Muscle of back (tissue), 11 donors: ENCODE results near the gene RASGRF2. TPM values are rescaled to one million over a fixed set of nuclear protein-coding genes. Genes with fewer than 3 reads are reported as not detected.
A peak's percentile ranks its signal among the peaks of the same experiment; 100 is the strongest.
"Not testable (repeated sequence)": the region's sequence is repeated elsewhere in the genome, so short reads cannot be mapped to it uniquely, and the experiment has no call there.

Source experiments
- DNase-seq, 3 donors: peaks; one replicate each; pipeline versions ENCODE4 v3.0.0 to v3.0.0-alpha.2; 2013
- polyA plus RNA-seq, 10 donors: library from polyadenylated mRNA; unstranded; fragments of 120-200 nt; gene quantifications; one replicate each; pipeline ENCODE4 v1.2.1, GENCODE V29; 2013; ENCODE audit not compliant: insufficient read length in 10 of 10

The RASGRF2 gene
- polyA plus RNA-seq, 10 donors = 0.35 to 3.4 (median 0.85) TPM

- no peak for DNase-seq
Observed at GRCh38 chr5:81070571-81071255, 110.5 kb downstream of the RASGRF2 start.

- no peak for DNase-seq
Observed at GRCh38 chr5:81075041-81075440, 114.9 kb downstream of the RASGRF2 start.

GRCh38 chr5:81077105-81077504, 116.9 kb downstream of the RASGRF2 start:
- no peak for DNase-seq

- no peak for DNase-seq
Observed at GRCh38 chr5:81078930-81079329, 118.8 kb downstream of the RASGRF2 start.

GRCh38 chr5:81080809-81081460, 120.8 kb downstream of the RASGRF2 start:
- no peak for DNase-seq

GRCh38 chr5:81081461-81081835, 121.3 kb downstream of the RASGRF2 start:
- no peak for DNase-seq

- no peak for DNase-seq
Observed at GRCh38 chr5:81086881-81087281, 126.7 kb downstream of the RASGRF2 start.

GRCh38 chr5:81091199-81091598, 131.0 kb downstream of the RASGRF2 start:
- DNase-seq = no peak

- DNase-seq = no peak
Observed at GRCh38 chr5:81093536-81094196, 133.5 kb downstream of the RASGRF2 start.

GRCh38 chr5:81095835-81096234, 135.7 kb downstream of the RASGRF2 start:
- DNase-seq = no peak

- DNase-seq = peak in 1 of 3 donors; percentile 0
Observed at GRCh38 chr5:81097713-81098112, 137.6 kb downstream of the RASGRF2 start.

GRCh38 chr5:81105261-81105877, 145.2 kb downstream of the RASGRF2 start:
- no peak for DNase-seq

- no peak for DNase-seq
Observed at GRCh38 chr5:81115261-81115660, 155.1 kb downstream of the RASGRF2 start.

- DNase-seq = no peak
Observed at GRCh38 chr5:81117566-81117965, 157.4 kb downstream of the RASGRF2 start.

- no peak for DNase-seq
Observed at GRCh38 chr5:81121273-81121672, 161.1 kb downstream of the RASGRF2 start.

- DNase-seq = no peak
Observed at GRCh38 chr5:81121836-81122630, 161.9 kb downstream of the RASGRF2 start.

- DNase-seq = not testable (repeated sequence)
Observed at GRCh38 chr5:81124689-81125088, 164.5 kb downstream of the RASGRF2 start.

- DNase-seq = no peak
Observed at GRCh38 chr5:81125959-81126358, 165.8 kb downstream of the RASGRF2 start.

GRCh38 chr5:81128416-81128815, 168.3 kb downstream of the RASGRF2 start:
- DNase-seq = no peak

GRCh38 chr5:81132381-81132780, 172.2 kb downstream of the RASGRF2 start:
- DNase-seq = no peak

- DNase-seq = no peak
Observed at GRCh38 chr5:81134066-81134465, 173.9 kb downstream of the RASGRF2 start.

GRCh38 chr5:81134566-81134965, 174.4 kb downstream of the RASGRF2 start:
- DNase-seq = no peak
